Measurements from ENCODE around the gene ZBTB1.

The ZBTB1 gene

DNA sequence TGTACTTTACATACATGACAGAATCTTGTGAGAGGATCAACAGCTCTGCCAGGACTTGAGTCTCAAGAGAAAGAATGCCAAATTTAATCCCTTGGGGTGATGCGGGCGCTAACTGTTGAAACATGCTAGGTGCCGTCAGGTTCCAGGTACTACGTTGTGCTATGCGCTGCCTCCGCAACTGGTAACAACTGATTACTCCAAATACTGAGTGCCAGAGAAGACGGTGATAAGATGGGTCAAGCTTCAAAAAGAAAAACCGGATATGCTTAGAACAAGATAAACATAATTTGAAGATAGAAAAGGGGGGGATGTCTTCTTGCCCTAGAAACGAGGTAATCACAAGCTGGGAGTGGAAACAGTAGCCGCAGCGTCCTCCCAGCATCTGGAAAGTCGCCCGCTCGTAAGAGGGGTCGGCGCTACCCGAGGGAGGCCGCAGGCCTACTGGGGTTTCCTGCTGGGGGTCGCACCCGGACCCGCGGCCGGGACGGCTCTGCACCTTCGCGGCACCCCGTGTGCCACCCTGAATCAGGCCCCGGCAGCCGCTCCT, 1.6 kb upstream of the ZBTB1 start:
- TF ChIP-seq CTCF (IDR thresholded peaks at IDR 0.05; ENCODE audit: control insufficient read depth, insufficient read depth, low read depth, low read length, missing control alignments): no peak
- no peak for DNase-seq (ENCODE audit: low read depth)
- peak overlapping the region; percentile 70 for H3K4me3 ChIP-seq (ENCODE audit: control insufficient read depth, low read depth, low read length)

DNA sequence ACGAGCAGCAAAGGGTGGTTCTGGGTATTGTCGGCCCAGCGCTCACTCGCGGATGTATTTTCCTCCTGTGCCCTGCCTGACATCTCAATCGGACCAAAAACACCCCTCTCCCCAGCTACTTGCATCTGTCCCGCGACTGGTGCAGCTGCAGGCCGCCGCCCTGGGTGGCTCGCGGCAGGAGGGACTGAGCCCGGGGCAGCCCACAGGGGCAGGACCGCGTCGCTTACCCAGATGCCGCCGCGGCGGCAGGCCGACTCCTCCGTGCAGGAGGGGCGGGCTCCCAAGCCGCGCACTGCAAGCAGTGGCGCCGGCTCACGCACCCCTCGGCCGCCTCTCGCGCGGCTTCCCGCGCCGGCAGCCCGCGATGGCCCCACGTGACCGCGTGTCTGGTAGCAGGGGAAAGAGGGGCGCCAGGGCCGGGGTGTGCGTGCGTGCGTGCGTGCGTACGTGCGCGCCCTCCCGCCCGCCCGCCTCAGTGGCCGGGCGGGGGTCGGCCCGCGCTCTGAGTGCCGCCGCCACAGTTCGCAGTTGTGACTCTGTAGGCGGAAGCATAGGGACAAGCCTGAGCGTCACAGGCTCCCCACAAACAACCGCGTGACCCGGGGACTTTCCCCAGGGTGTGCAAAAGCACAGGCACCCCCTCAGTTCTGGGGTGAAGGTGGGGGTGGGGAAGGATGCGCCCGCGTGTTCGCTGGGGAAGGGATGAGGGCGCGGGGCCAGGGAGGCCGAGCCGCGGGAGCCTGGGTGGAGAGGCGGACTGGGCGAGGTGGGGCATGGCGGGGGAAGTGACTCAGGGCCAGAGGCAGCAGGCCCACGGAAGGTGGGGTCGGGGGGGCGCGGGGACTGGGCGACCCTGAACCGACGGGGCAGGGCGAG, 898 bp upstream of the ZBTB1 start, which contains the start of gene ZBTB25:
Gene ZBTB25 (minus strand): TSS at position 405 of the 876 bp plus-strand sequence. CDS start 13,305 bp downstream, outside the sequence.
- peak within 1 kb of the TSS; percentile 70 for H3K4me3 ChIP-seq (ENCODE audit: control insufficient read depth, low read depth, low read length)
- peak; percentile 73 for DNase-seq (ENCODE audit: low read depth)
- TF ChIP-seq CTCF (IDR thresholded peaks at IDR 0.05; ENCODE audit: control insufficient read depth, insufficient read depth, low read depth, low read length, missing control alignments): no peak

GRCh38 chr14:64504897-64505794, 576 bp downstream of the ZBTB1 start:
- TF ChIP-seq CTCF (IDR thresholded peaks at IDR 0.05; ENCODE audit: control insufficient read depth, insufficient read depth, low read depth, low read length, missing control alignments): no peak
- peak overlapping the region; percentile 70 for H3K4me3 ChIP-seq (ENCODE audit: control insufficient read depth, low read depth, low read length)
- DNase-seq (ENCODE audit: low read depth): peak; percentile 42

- TF ChIP-seq CTCF (IDR thresholded peaks at IDR 0.05; ENCODE audit: control insufficient read depth, insufficient read depth, low read depth, low read length, missing control alignments): no peak
- peak overlapping the region; percentile 19 for H3K4me3 ChIP-seq (ENCODE audit: control insufficient read depth, low read depth, low read length)
- no peak for DNase-seq (ENCODE audit: low read depth)
These were observed 2.2 kb downstream of the ZBTB1 start for GRCh38 chr14:64506721-64507120.

DNA sequence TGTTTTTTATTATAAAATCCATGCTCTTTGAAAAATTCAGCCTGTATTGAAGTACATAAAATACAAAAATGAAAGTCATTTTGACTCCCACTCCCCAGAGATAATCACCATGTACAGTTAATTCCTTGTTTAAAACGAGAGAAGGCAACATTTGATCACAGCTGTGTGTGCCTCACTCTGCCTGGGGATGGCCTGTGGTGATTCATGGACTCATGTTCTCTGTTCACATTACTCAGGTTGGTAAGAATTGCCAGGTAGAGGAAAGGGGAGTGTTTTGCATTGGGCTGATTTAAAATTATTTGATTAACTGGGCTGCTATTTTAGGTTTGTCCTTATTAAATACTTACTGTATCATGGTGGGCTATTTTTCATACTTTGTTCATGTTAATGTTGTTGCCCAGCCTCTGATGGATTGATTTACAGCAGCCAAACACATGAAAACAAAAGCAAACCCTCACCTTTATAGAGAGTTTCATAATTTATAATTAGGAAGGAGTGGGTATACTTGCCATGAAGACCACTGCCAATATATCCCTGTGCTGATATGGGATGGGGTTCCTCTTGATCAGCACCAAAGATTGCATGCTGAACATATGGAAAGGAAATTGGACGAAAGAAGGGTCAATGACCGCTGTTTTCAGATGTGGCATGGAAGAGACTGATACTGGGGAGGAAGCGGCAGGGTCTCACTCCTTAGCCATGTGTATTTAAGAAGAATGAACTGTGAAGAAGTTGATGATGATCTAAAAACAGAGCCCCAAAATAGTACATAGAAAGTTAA, 3.0 kb downstream of the ZBTB1 start:
- DNase-seq (ENCODE audit: low read depth): no peak
- no peak for TF ChIP-seq CTCF (IDR thresholded peaks at IDR 0.05; ENCODE audit: control insufficient read depth, insufficient read depth, low read depth, low read length, missing control alignments)
- no peak overlapping the region; the same call in 1 of the 2 replicates for H3K4me3 ChIP-seq (ENCODE audit: control insufficient read depth, low read depth, low read length)
